Measurements from ENCODE around the gene JAKMIP1. TPM values are rescaled to one million over a fixed set of nuclear protein-coding genes. Genes with fewer than 3 reads are reported as not detected.

Gene JAKMIP1
- total RNA-seq, 1 donor from 2014 or later, result not detected

- H3K36me3 ChIP-seq (ENCODE audit: control insufficient read depth, insufficient read depth, low read length), result no peaks in the 10 kb centered on the region
- no peak for TF ChIP-seq CTCF (IDR thresholded peaks at IDR 0.05; ENCODE audit: insufficient read depth, low read length, poor library complexity, severe bottlenecking)
- no peak for DNase-seq (ENCODE audit: low read depth)
- H3K27me3 ChIP-seq (ENCODE audit: control insufficient read depth, insufficient read depth, low read length), result peaks cover 13% of the 10 kb centered on the region
- no peak overlapping the region for H3K4me3 ChIP-seq (ENCODE audit: low read depth, low read length)
Measured at GRCh38 chr4:6241062-6241845, 40.9 kb upstream of the JAKMIP1 start.

GRCh38 chr4:6239968-6240367 is 39.6 kb upstream of the JAKMIP1 start:
- DNase-seq (ENCODE audit: low read depth), result no peak
- no peak for TF ChIP-seq CTCF (IDR thresholded peaks at IDR 0.05; ENCODE audit: insufficient read depth, low read length, poor library complexity, severe bottlenecking)
- H3K27me3 ChIP-seq (ENCODE audit: control insufficient read depth, insufficient read depth, low read length), result peaks cover 4% of the 10 kb centered on the region
- no peak overlapping the region for H3K4me3 ChIP-seq (ENCODE audit: low read depth, low read length)
- no peaks in the 10 kb centered on the region for H3K36me3 ChIP-seq (ENCODE audit: control insufficient read depth, insufficient read depth, low read length)

GRCh38 chr4:6239486-6239885 is 39.1 kb upstream of the JAKMIP1 start:
- peaks cover 4% of the 10 kb centered on the region for H3K27me3 ChIP-seq (ENCODE audit: control insufficient read depth, insufficient read depth, low read length)
- no peak for DNase-seq (ENCODE audit: low read depth)
- TF ChIP-seq CTCF (IDR thresholded peaks at IDR 0.05; ENCODE audit: insufficient read depth, low read length, poor library complexity, severe bottlenecking), result no peak
- H3K36me3 ChIP-seq (ENCODE audit: control insufficient read depth, insufficient read depth, low read length), result no peaks in the 10 kb centered on the region
- H3K4me3 ChIP-seq (ENCODE audit: low read depth, low read length), result no peak overlapping the region

- Histone ChIP-seq H3K36me3 (ENCODE audit: control insufficient read depth, insufficient read depth, low read length) (no peaks in the 10 kb centered on the region), H3K4me3 (ENCODE audit: low read depth, low read length) (no peak overlapping the region), H3K27me3 (ENCODE audit: control insufficient read depth, insufficient read depth, low read length) (peaks cover 4% of the 10 kb centered on the region)
- no peak for DNase-seq (ENCODE audit: low read depth)
- no peak for TF ChIP-seq CTCF (IDR thresholded peaks at IDR 0.05; ENCODE audit: insufficient read depth, low read length, poor library complexity, severe bottlenecking)
Measured at GRCh38 chr4:6236816-6237390, 36.6 kb upstream of the JAKMIP1 start.

- DNase-seq (ENCODE audit: low read depth), result no peak
- TF ChIP-seq CTCF (IDR thresholded peaks at IDR 0.05; ENCODE audit: insufficient read depth, low read length, poor library complexity, severe bottlenecking), result no peak
- H3K4me3 ChIP-seq (ENCODE audit: low read depth, low read length), result no peak overlapping the region
Measured at GRCh38 chr4:6235901-6236640, 35.7 kb upstream of the JAKMIP1 start.

More at GRCh38 chr4:6235901-6236640, 35.7 kb upstream of the JAKMIP1 start:
- Histone ChIP-seq H3K36me3 (ENCODE audit: control insufficient read depth, insufficient read depth, low read length) (no peaks in the 10 kb centered on the region), H3K27me3 (ENCODE audit: control insufficient read depth, insufficient read depth, low read length) (peaks cover 4% of the 10 kb centered on the region)

Data from kidney epithelial cell (primary cell).